ENCODE data around the gene RPS19.
"Not testable (repeated sequence)": the region's sequence is repeated elsewhere in the genome, so short reads cannot be mapped to it uniquely, and the experiment has no call there.

Gene RPS19

DNA sequence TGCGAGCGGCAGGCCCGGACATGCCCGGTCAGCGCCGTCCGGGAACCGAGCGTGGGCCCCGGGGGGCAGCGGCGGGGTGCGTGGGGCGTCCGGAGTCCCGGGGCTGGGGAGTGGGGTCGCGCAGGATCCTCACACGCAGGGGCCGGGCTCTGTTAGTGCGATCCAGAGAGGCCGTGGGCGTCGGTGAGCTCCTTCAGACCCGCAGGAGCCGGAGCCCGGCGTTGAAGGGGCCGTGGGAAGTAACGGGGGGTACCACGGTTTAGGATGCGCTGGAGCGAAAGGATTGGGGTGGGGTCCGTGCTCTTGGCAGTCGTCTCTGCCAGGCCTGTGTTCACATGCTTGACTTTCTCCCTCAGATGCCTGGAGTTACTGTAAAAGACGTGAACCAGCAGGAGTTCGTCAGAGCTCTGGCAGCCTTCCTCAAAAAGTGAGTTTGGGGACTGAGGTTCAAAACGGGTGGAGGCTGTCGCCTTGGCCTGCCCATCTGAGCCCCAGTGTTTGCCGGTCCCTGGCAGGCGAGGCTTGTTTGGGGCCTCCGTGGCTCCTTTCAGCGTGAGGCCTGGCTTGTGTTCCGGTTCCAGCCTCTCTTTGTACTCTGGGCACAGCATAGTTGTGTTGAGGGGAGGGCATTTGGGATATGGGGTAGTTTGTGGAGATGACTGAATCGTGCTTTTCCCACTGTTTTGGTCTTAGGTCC, 512 bp downstream of the RPS19 start:
- DNase-seq, result no peak

- DNase-seq, result no peak
These were observed 1.2 kb downstream of the RPS19 start for GRCh38 chr19:41861116-41861768.

- no peak for DNase-seq
These were observed 1.8 kb downstream of the RPS19 start for GRCh38 chr19:41861846-41862245.

- no peak for DNase-seq
These were observed 2.5 kb downstream of the RPS19 start for GRCh38 chr19:41862445-41862986.

DNA sequence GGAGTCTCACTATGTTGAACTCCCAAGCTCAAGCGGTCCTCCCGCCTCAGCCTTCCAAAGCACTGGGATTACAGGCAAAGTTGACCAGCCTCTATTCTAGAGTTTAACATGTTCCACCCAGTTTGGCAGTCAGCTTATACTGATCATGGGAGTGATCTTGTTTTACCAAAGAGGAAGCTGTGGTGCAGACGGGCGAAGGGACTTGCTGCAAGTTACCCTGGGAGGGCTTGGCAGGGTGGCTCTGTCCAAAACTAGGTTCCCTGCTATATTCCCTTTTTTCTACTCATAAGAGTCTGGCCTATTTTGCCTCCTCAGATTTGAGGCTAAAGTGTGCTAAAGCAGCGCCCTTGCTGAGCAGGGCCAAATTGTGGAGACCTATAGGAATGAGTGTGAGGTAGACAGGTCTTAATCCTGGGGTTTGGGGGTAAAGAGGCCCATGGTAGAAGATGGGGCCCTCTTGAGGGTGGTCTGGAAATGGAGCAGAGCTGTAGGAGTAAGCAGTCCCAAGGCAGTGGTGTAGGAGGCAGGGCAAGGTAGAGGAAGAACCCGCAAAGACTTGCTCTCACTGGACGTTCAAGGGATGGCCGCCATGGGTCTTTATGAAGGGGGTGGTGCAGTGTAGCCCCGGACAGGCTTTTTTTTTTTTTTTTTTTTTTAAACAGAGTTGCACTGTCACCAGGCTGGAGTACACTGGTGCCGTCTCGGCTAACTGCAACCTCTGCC, 3.3 kb downstream of the RPS19 start:
- no peak for DNase-seq

DNA sequence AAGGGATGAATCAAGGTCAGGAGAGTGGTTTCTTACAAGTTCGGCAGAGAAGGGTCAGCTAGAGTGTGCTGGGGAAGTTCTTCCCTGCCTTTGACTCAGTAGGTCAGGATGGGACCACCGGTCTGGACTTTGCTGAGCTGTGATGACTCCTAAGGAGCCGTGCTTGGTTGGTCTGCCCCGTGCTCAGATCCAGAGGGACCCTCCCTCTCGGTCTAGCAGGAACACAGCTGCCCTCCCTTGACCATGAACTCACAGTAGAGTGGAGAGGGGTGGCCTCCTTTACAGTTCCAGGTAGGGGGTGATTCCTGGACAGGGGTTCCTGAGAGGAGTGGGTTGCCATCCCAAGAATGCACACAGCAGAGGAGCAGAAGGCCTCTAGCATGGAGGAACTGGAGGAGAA, 4.3 kb downstream of the RPS19 start:
- DNase-seq, result no peak

DNA sequence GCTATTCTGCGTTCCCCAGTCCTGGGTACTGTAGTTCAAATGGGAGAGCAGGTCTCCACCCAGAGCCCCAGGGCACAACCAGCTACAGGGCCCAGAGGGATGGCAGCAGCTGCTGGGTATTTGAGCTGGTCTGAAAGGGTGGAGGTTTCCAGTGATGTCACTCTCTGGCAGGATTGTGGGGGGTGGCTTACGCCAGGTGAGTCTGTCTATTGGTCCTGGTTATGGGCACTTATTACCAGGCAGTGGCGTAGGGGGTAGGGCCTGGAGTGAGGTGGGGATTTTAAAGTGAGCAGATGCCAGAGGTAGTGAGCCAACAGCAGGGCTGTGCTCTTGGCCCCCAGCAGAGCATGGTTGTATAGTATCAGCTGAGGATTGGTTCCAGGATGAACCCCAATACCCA, 6.2 kb downstream of the RPS19 start:
- DNase-seq, result no peak

- DNase-seq, result no peak
These were observed 8.3 kb downstream of the RPS19 start for GRCh38 chr19:41868120-41868988.

- no peak for DNase-seq
These were observed 8.9 kb downstream of the RPS19 start for GRCh38 chr19:41868989-41869300.

DNA sequence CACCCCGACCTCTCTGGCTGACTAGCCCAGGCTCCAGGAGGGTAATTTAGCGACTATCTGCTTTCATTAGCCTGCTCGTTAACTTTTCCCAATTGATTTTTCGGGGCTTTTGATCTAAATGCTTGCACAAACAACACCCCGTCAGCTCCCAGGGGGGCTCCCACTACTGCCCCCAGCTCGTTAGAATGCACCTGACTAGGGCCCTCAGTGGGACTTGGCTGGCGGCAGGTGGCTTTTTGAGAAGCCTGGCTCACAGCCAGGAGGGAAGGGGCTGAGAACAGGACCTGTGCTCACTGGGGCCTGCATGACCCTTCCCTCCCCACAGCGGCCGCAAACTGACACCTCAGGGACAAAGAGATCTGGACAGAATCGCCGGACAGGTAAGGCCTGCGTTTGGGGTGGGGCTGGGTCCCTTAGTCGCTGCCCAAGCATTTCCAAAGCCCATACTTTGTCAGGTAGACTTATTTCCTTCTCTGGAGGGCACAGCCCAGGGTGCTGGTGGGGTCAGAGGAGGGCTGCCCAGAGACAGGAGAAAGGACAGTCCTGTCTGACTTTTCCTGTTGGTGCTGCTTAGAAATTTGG, 9.4 kb downstream of the RPS19 start:
- no peak for DNase-seq

DNA sequence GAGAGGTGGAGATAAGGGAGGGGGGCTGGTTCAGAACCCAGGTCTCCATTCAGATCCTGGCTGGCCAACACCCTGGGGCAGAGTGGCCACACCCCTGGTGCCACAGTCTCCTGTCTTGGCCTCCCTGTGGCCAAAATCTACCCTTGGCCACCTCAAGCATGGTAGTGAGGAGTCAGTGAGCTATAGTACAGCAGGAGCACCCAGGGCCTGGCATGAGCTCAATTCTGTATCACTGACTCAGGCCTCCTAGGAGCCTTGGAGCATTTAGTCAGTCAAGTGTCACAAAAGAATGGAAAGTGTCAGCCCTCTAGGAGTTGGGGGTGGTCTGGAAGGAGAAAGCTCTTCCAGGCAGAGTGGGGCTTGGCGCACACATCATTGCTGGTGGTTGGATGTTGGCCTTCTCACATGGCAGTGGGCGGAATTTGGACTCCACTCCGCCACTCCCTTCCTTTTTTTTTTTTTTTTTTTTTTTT, 10.4 kb downstream of the RPS19 start:
- peak; percentile 41 for DNase-seq

- DNase-seq, result no peak
These were observed 11.7 kb downstream of the RPS19 start for GRCh38 chr19:41871573-41872383.

GRCh38 chr19:41872384-41872774, 12.3 kb downstream of the RPS19 start:
- no peak for DNase-seq

- peak; percentile 49 for DNase-seq
These were observed 13.0 kb downstream of the RPS19 start for GRCh38 chr19:41872775-41873647.

- DNase-seq, result not testable (repeated sequence)
These were observed 15.9 kb downstream of the RPS19 start for GRCh38 chr19:41875973-41876372.

- no peak for DNase-seq
These were observed 17.1 kb downstream of the RPS19 start, which contains the start of gene CD79A for GRCh38 chr19:41876847-41877832. Gene CD79A (plus strand): TSS chr19:41877279. CDS start chr19:41877305, 26 bp downstream.

DNA sequence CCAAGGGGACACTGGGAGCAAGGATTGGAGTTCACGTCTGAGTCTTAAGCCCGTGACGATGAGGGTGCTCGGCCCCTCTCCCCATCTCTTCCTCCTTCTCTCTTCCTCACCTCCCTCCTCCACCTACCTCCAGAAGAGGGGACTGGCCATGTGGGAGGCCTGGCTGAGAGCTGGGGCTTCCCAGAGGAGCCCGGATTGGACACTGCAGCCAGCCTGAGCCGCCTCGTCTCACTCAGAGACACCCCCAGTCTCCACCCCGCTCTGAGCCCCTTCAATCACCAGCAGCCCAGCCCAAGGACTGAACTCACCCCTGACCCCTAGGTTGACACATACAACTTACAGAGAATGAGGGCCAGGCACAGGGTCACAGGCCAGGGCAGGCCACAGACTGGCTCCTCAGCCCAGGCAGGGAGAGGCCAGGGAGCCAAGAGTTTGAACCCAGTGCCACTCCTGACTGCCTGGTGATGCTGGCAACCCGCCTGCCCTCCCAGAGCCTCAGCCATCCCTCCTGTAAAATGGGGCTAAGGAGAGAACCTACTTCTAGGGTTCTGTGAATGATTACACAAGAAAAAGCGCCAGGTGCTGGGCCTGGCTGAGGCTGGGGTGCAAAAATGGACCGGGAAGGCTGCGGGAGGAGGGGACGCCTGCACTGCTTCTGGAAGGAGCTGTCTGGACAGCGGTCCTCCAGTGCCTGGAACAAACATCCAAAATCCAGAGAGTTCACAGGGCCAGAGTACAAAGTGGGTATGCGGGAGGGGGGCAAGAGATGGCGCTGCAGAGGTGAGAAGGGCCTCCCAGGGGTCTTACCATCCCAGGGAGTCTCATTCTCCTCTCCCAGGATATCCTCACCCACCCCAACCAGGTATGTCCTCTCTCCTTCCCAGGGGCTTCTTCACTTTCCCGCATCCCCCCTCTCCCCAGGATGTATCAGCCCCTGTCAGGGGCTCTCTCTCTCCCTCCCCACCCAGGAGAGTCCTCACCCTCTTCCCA, 18.2 kb downstream of the RPS19 start:
- no peak for DNase-seq

DNA sequence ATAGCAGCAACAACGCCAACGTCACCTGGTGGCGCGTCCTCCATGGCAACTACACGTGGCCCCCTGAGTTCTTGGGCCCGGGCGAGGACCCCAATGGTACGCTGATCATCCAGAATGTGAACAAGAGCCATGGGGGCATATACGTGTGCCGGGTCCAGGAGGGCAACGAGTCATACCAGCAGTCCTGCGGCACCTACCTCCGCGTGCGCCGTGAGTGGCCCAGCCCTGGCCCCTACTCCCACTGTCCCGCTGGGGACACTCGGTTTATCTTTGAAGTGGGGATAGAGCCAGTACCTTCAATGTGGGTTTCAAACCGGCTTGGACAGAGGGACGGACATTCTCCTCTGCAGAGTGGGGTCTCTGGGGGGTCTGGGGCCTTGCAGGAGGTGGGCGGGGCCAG, 19.0 kb downstream of the RPS19 start:
- no peak for DNase-seq

Measured in fibroblast of skin of back (primary cell).